Measurements from ENCODE around the gene EBLN1. TPM values are rescaled to one million over a fixed set of nuclear protein-coding genes. Genes with fewer than 3 reads are reported as not detected.

Gene EBLN1
- total RNA-seq, result not detected

DNA sequence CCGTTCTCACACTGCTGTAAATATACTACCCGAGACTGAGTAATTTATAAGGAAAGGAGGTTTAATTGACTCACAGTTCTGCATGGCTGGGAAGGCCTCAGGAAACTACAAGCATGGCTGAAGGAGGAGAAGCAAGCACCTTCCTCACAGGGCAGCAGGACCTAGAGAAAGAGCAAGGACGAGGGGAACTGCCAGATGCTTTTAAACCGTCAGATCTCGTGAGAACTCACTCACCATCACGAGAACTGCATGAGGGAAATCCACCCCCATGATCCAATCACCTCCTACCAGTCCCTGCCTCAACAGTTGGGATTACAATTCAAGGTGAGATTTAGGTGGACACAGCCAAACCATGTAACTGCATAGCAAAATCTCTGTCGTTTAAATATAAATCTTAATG lies at the start of gene EBLN1:
Gene EBLN1 (minus strand): TSS at position 174 of the 400 bp plus-strand sequence. CDS start 8,032 bp downstream, outside the sequence.
- ATAC-seq, result no peak

DNA sequence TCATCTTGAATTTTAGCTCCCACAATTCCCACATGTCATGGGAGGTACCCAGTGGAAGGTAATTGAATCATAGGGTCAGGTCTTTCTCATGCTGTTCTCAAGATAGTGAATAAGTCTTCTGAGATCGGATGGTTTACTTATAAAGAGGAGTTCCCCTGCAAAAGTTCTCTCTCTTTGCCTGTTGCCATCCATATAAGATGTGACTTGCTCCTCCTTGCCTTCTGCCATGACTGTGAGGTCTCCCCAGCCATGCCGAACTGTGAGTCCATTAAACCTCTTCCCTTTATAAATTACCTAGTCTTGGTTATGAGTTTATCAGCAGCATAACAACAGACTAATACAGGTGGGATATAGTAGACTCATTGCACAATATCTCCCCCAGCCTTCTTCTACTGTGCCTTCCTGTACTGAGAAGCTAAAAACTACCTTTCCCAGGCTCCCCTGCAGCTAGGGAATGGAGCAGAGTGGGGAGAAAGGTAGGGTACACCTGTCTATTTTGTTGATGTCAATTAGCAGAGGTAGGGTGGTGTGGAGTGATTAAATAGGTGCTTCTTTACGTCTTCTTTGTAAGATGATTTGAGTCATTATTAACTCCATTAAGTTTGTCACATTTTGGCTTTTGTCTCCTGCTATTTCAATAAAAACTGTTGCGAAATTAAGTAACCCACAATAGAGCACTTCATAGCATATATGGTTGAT lies 48.2 kb upstream of the EBLN1 start:
- ATAC-seq, result no peak

DNA sequence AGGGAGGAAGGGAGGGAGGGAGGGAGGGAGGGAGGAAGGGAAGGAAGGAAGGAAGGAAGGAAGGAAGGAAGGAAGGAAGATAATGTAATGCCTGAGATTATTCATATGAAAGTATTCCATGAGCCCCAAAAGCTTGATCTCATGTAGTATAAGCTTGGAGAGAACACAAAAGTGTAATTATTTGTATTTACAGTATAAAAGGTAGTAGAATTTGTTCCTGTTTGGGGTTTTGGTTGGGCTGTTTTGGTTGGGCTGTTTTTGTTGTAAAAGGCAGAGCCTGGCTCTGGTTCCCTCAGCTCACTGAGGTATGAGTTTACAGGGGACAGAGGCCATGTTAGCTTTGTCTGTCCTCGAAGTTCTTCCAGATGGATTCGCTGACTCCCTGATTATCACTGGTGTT lies 45.3 kb upstream of the EBLN1 start:
- ATAC-seq, result no peak

DNA sequence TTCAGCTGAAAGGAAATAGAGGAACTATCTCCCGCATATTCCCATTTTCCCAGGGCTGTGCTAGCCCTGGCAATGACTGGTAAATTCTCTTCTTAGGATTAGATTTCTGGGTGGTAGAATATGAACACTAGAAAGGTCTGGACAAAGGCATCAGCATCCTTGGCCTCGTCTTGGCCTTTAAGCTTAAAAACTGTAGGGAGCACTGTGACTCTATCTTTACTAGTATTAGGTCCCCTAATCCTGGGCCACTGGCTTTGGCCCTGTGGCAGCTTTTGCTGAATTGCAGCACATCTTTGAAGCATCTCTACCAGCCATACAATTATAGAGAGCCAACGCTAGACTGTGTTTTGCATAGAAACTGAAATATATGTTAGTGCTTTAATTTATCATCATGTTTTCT lies 41.5 kb upstream of the EBLN1 start:
- no peak for ATAC-seq

DNA sequence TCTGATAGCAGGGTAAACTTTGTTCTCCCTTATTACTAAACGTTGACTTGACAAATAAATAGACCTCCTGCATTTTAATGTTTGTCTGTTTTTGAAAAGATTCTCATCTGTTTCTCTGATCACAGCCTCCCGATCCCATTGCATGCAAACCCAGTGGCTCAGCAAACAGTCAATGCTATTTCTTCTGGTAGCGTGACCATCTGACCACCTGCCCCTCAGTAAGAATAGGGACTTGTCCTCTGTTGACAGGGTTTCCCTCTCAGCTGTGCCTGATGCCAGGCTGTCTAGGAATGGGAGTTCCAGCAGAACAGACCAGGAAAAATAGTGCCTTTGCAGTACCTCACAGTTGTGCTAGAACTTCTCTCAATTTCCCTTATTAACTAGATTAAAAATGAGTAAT lies 40.7 kb upstream of the EBLN1 start:
- no peak for ATAC-seq

DNA sequence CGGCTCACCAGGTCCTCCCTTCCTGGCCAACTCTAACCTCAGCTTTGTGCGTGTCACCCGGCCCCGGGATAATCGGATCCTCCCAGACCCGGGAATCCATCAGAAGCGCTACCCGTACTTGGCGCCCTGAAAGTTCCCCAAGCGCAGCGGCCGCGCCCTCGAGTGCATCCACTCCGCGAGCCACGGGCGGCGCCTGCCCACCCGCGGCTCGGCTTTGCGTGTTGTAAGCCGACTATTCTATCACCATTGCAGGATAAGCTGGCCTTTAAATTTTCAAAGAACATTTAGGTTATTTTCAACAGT lies 35.7 kb upstream of the EBLN1 start:
- peak; percentile 22 for ATAC-seq

DNA sequence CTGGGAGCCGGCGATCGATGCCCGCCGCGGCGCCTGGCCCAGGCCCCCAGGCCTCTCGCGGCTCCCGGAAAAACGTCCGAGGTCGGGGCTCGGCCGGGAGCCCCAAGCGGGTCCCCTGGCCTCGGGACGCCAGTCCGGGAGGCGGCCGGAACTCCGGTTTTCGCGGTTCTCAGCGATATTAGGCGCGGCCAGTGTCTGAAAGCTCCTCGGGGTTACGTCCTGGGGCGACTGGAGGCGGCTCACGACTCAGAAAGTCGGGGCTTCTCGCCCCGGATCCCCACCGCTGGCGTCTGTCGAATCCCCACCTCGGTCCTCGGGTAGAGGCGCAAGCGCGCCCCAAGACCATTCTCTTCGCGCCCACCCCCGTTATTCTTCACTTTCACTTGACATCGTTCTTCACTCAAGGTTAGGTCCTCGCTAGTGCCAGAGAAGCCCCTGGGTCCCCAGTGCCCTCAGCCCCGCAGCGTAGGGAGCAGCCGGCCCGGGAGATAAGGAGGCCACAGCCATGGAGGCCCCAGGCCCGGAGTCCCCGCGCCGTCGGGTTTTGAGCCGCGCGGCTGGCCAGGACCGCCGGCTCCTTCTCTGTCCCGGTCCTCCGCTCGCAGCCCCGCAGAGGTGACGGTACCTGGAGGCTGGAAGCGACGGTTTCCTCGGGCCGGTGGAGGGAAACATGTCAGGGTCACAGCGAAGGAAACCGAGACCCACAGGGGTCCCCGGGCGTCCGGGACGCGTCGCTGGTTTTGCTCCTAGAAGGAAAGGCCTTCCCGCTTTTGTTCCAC lies 35.2 kb upstream of the EBLN1 start:
- peak; percentile 49 for ATAC-seq

DNA sequence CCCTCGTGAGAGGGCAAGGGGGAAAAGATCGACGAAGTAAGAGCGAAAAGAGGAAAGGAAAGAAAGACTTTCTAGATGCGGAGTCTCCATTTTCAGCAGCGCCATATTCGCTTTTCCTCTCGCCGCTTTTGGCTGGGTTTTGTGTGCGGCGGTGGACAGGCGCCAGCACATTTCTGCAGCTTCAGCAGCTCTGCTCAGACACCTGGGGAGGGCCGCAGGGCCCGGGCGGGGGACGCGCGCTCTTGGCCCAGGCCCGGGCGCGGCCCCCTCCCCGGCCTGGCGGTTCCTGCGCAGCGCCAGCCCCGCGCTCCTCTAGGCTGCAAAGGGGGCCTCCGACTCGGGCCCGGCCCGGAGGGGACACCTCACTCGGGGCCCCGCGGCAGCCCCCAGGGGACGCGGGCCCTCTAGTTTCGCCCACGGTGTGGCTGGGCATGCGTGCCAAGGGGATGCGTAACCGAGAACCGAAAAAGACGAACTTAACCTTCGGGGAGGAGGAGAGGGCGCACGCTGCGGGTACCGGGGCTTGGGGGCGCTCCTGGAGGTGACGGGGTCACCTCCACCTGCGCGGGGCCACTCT lies 34.5 kb upstream of the EBLN1 start:
- peak; percentile 80 for ATAC-seq

DNA sequence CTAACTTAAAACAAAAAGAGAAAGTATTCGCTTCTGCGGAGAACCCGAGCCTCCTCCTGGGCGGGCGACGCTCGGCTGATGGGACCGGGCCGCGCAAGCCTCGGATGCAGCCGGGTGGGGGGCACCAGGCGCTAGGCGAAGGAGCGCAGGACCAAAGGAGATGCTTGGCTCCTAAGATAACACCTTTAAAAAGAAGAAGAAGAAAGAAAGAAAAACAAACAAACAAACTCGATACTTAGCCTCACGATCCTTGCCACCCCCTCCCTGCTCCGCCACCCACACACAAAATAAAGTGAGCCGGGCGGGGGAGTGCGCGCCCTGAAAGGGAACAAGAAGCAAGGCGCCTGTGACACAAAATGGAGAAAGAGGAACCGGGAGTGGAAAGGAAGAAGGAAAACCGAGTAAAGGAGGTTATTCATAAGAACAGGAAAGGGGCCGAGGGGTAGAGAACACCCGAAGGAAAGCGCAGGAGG lies 34.0 kb upstream of the EBLN1 start:
- peak; percentile 50 for ATAC-seq

DNA sequence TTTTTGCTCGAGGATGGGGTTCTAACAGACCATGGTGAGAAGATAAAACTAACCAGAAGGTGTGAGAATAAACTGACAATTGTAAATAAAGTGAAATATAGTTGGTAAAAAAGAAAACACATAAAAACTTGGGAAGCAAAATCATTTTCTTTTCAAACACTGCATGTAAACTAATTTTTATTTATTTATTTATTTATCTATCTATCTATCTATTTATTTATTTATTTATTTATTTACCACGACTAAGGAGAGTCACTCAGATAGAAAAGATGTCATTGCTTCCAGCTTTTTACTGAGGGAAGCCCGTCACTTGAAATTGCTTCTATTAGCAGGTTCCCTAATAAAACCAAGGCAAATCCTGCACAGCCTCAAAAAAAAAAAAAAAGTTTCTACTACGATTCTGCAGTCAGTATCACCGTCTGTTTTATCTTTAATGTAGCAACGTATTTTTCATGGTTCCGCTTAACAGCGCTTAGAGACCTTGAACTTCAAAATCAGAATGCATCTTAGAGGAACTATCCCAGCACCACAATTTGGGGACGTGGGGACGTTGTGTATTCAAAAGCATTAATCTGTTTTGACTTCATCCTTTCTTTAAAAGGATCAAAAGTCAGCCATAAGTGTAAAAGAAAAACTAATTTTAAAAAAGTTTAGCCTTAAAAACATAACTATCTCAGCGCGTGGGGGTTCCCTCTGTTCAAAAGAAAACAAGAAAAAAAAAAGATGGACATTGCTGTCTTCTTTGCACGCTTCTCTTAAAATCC lies 33.3 kb upstream of the EBLN1 start:
- ATAC-seq, result no peak

DNA sequence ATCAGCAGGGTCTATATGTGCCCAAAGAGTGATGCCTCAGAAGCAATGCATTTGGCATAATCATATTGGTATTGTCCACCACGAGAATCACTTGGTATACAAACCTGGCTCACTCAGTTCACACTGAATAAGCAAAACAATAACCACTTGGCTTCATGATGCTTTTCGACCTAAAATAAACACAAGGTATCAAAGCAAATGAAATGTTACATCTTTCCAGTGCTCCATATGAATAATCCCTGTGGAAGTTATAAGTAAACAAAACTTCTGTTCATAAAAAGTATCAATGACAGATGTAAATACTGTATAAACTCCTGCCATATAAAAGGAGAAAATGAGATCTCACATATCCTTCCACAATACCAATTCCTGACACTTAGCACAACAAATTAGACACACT lies 29.8 kb upstream of the EBLN1 start:
- ATAC-seq, result no peak

DNA sequence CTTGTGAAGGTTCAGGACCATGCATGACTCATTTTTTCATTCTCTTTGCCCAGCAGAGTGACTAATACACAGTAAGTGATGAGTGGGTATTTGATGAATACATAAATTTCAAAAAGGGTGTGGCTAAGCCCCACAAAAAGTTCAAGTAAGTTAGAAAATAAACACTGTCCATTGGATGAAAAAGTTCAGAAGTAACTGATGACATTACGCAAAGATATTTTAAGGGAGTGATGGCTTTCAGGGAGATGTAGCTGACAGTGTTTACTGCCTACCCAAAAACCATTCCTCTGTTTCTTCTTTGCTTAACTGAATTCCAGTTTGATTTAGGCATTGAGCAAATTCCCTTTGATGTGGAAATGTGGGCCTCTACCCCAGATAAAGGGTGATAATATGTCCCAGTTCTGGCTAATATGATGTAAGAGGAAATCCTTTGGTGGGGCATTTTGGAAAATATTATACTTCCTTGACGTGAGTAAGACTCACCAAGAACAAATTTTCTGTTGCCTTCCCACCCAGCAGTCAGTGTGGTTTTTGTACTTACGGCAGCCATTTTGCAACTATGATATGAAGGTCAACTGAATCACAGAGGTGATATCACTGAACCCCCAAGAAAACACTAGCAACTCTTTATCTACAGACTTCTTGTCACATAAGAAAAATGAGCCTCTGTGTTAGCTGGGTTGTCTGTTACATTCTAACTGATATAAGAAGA lies 29.0 kb upstream of the EBLN1 start:
- ATAC-seq, result peak; percentile 94

DNA sequence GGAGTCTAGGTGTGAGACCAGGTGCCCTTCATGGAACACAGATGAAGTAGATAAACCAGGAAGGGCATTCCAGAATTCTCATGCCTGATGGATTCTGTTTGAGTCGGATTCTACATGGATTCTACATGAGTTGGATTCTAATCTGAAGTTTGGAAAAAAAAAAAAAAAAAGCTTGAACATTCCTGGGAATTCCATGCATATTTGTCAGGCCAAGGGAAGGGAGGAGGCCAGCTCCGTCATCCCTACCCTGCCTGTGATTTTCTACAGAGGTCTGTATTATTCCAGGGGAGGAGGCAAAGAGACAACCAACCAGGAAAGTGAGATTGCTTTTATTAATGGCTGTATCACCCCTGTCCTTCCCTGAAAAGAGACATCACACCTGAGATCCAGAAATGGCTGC lies 27.8 kb upstream of the EBLN1 start:
- no peak for ATAC-seq

DNA sequence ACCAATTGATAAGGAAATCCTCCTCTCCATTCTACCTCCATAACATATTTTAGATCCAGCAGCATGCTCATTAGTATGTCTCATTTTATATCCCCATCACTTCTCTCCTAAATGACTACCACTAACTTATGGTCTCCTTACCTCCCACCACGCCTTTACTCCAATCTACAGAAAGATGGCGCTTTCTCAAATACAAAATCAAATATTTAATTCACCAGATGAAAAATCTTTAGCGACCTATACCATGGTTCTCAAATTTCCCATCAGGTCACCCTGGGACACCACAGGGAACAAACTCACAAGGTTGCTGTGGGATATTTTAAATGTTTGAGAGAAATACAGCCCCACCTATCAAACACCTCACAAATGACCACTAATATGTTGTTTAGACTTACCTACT lies 27.0 kb upstream of the EBLN1 start:
- ATAC-seq, result no peak

DNA sequence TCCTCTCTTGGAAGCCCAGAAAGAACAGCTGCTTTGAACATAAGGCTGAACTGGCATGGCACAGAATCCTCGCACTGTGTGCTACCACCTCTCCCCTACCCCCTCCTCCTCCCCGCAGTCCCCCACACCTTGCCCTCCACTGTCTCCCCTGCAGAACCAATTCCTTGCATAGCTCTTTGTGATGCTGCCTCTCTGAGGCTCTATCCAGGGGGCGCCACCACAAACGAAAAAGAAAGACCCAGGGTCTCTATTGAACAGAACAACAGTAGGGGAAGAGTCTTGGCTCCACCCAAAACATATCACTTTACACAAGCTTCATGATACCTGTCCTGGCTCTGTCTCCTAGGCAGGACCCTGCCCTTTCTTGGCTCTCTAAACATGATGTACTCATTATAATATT lies 26.2 kb upstream of the EBLN1 start:
- no peak for ATAC-seq

DNA sequence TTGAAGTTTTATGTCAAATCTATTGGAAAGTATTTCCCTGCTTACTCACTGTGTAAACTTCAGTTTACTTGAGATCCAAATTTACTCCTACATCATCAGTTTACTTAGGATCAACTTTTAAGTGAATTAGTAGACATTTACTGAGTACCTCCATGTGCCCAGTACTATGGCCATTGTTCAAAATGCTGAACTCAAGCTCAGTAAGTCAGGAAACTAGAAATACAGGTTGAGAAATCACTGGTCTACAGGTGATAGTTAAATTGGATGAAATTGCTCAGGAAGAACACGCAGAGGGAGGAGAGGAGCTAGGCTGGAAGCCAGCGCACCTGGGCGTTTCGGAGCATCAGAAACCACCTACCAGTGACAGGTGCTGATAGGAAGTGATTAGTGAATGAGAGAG lies 25.5 kb upstream of the EBLN1 start:
- ATAC-seq, result no peak

DNA sequence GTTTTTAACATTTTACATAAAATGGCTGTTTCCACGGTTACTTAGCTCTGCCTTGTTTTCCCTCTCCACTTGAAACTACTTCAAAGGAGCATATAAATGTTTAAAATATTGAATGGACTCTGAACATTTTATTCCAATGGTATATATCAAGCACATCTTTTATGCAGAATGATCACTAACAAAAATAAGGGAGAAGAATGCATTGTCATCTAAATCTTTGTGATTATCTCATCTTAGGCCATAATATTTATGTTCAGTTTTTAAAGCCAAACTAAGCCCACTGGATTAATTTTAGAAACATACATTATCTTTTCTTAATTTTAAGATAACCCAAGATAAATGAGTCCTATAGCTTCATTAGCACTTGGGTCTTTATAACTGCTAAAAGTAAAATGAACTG lies 13.4 kb upstream of the EBLN1 start:
- no peak for ATAC-seq

DNA sequence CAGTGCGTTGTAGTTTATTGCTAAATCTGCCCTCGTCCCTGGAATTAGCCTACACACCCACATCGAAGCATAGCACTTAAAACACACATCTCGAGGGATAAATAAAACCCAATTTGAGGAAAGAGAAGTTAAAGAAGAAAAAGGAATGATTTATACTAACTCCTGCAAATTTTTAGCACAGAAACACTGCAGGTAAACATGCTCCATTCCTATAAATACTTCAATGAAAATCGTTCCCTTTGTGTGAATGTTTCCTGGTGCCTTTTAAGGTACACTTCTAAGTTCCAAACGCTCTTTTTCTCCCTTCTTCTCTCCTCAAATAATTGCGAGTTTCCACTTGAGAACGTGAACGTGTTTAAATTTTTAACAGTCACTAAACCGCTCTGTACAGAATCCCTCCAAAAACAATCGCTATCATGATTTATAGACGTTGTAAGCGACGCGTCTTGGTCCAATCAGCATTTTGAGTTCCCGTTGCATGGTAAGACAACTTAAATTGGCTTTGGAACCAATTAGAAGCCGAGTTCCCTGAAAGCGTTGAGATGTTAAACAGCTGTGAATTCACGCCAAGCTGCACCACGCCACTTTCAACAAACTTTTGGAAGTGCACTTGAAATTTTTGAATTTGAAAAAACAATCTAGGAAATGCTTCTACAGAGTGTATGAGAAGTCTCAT lies 12.5 kb upstream of the EBLN1 start:
- ATAC-seq, result no peak

DNA sequence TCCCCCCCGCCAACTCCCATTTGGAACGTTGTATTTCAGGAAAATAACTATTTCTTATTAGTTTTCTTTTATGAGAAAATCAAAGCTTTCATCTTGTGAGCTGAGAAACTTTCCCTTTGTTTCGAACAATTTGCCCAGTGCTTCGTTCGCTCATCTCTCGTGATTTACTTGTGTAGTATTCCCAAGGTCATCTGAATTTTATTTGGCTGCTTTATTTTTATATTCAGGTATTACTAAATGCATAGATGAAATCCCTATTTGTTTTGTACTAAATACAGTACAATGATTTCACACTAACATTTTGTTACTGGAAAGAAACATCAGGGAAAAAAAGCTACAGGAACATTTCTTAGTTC lies 12.0 kb upstream of the EBLN1 start:
- ATAC-seq, result no peak

DNA sequence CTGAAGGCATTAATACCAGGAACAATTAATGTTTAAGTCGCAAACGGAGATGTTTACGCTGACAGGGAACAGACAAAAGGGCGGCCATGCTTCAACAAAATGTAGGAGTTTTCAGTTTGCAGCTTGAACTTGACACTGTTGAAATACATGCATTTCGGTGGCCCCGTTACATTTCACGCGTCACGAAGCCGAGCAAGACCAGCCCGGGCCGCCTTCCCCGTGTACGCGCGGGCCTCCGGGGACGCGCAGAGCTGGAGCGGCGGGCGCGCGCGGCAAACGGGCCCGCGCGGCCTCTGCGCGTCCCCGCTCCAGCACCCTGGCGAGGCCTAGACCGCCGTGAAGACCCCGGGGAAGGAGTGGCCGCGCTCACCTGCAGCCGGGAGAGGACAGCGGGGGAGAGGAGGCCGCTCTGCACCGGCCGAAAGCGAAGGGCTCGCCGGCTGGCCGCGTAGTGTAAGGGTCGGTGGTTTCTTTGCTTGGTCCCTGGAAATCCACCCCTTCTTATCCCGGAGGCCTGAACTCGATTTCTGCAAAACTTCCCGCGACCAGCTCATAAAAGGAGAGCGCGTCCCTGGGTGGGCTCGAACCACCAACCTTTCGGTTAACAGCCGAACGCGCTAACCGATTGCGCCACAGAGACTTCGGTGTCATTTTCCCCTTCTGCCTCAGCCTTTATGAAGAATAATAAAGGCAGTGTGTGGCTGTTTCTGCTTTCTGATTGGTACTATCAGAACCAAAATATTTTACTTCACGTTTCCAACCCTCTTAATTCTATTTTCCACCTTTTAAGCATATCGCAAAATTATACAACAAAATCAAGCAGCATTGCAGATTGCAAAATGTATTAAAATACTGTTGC lies 11.4 kb upstream of the EBLN1 start:
- ATAC-seq, result peak; percentile 96

All from esophagus mucosa (tissue), 1 donor.